DOHH2 (cell line): Measurements from ENCODE around the gene MRPL27.

Experiments
- CTCF ChIP-seq: fragments of 200-600 bp; sonication (generic); IDR thresholded peaks from one replicate; pipeline ENCODE4 v1.5.1; 2014; ENCODE audit warnings: antibody characterized with exemption, mild to moderate bottlenecking, low read depth, low read length; ENCODE audit not compliant: poor library complexity, severe bottlenecking
- EZH2phosphoT487 ChIP-seq: fragments of 200-600 bp; sonication (generic); IDR thresholded peaks from 2 replicates; pipeline ENCODE4 v1.6.1; 2017; ENCODE audit warnings: borderline replicate concordance, mild to moderate bottlenecking, antibody characterized with exemption, low read length, moderate library complexity, mixed read lengths

- TF ChIP-seq EZH2phosphoT487 = no peak
- no peak for TF ChIP-seq CTCF
Observed at GRCh38 chr17:50332196-50332595, 40.8 kb downstream of the MRPL27 start.
